ENCODE data around the gene LILRA2. TPM values are rescaled to one million over a fixed set of nuclear protein-coding genes. Genes with fewer than 3 reads are reported as not detected.

Gene LILRA2
- total RNA-seq, 2 experiments from 2014 or later, result not detected

DNA sequence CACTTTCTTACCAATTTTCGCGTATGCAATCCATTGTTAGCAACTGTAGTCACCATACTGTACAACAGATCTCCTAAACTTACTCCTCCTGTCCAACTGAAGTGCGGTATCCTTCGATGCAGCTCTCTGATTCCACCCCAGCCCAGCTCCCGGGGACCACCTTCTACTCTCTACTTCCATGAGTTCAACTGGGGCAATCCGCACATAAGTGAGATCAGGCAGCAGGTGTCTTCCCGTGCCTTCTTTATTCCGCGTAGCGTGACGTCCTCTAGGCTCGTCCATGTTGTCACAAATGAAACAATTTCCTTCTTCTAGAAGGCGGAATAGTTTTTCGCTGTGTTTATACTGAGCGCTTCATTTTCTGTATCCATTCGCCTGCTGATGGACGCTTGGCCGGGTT lies 65.1 kb downstream of the LILRA2 start:
- DNase-seq, result no peak
- H3K27ac Mint-ChIP-seq, result no peak overlapping the region
- H3K27me3 Mint-ChIP-seq (ENCODE audit: low read depth), result peaks cover 15% of the 10 kb centered on the region
- H3K9me3 Mint-ChIP-seq (ENCODE audit: insufficient read depth), result no peaks in the 10 kb centered on the region
- POLR2A ChIA-PET, result no interaction called here
- no peaks in the 10 kb centered on the region for H3K36me3 Mint-ChIP-seq (ENCODE audit: low read depth)
- H3K4me1 Mint-ChIP-seq (ENCODE audit: low read depth), result no peaks in the 10 kb centered on the region
- CTCF ChIA-PET, result no interaction called here
- no peak for ATAC-seq
- H3K4me3 Mint-ChIP-seq, result no peak overlapping the region

Other genes starting within 250 kb of the LILRA2 start
- not detected for gene LILRA4, start 234.6 kb upstream of the LILRA2 start, total RNA-seq
- 10 to 100 TPM; 92.8 to 97.6 TPM for gene LAIR1, start 208.9 kb upstream of the LILRA2 start, total RNA-seq
- gene TTYH1, start 158.3 kb upstream of the LILRA2 start, total RNA-seq, result 1 to 10 TPM in 1 of 2 experiments, under 1 TPM in 1; 0.99 to 1.3 TPM
- gene LENG8, start 124.6 kb upstream of the LILRA2 start, total RNA-seq, result 100 to 1,000 TPM; 171 to 181 TPM
- gene LENG9, start 110.0 kb upstream of the LILRA2 start, total RNA-seq, result 1 to 10 TPM; 5.3 to 5.6 TPM
- not detected for gene CDC42EP5, start 100.5 kb upstream of the LILRA2 start, total RNA-seq
- gene LAIR2, start 71.0 kb upstream of the LILRA2 start, total RNA-seq, result 1 to 10 TPM; 1.4 to 1.6 TPM
- not detected for gene LILRA1, start 19.8 kb downstream of the LILRA2 start, total RNA-seq
- gene LILRB1, start 56.7 kb downstream of the LILRA2 start, total RNA-seq, result under 1 TPM; 0.91 to 0.92 TPM
- gene LILRB4, start 89.2 kb downstream of the LILRA2 start, total RNA-seq, result not detected
- under 1 TPM in 1 of 2 experiments, not detected in 1; 0.13 TPM for gene KIR3DL3, start 150.7 kb downstream of the LILRA2 start, total RNA-seq
- under 1 TPM; 0.21 to 0.24 TPM for gene KIR2DL3, start 164.7 kb downstream of the LILRA2 start, total RNA-seq
- not detected for gene KIR2DL1, start 196.0 kb downstream of the LILRA2 start, total RNA-seq
- gene KIR2DL4, start 229.8 kb downstream of the LILRA2 start, total RNA-seq, result not detected
- gene KIR3DL1, start 242.7 kb downstream of the LILRA2 start, total RNA-seq, result under 1 TPM in 1 of 2 experiments, not detected in 1; 0.29 TPM

All from activated CD8-positive, alpha-beta T cell treated with anti-CD3 and anti-CD28 coated beads, Interleukin-2, amount 10 ng/mL, durations not matched to agents 7 days and 5 days (primary cell).